GM06990 (cell line): ENCODE results near the gene KRT27.
A peak's percentile ranks its signal among the peaks of the same experiment; 100 is the strongest.

Experiments used
- DNase-seq: peaks from one replicate; pipeline ENCODE4 v3.0.0-alpha.2; 2011; ENCODE audit not compliant: insufficient read length; ENCODE audit errors: extremely low read depth
- H3K27me3 ChIP-seq: replicated peaks from 2 replicates; pipeline ENCODE4 v1.6.0; 2011; ENCODE audit warnings: low read length; ENCODE audit not compliant: control insufficient read depth, insufficient read depth
- H3K36me3 ChIP-seq: 2 replicates; pipeline ENCODE4 v1.5.1; 2011; ENCODE audit warnings: low read length; ENCODE audit not compliant: control insufficient read depth, insufficient read depth
- H3K4me3 ChIP-seq: replicated peaks from 2 replicates; pipeline ENCODE4 v1.5.1; 2011; ENCODE audit warnings: low read depth, mild to moderate bottlenecking, control low read depth, low read length
- CTCF ChIP-seq: IDR thresholded peaks from 2 replicates; pipeline ENCODE4 v1.5.1; 2011; ENCODE audit warnings: low read length, control low read depth, mild to moderate bottlenecking, inconsistent platforms; ENCODE audit not compliant: insufficient read depth, poor library complexity, severe bottlenecking

KRT27 gene

GRCh38 chr17:40795019-40795667 is 12.8 kb upstream of the KRT27 start:
- peaks cover 3% of the 10 kb centered on the region; the same call in 1 of the 2 replicates for H3K27me3 ChIP-seq
- H3K4me3 ChIP-seq, result no peak overlapping the region
- no peak for DNase-seq
- H3K36me3 ChIP-seq, result no peaks in the 10 kb centered on the region
- TF ChIP-seq CTCF, result no peak

- no peak for DNase-seq
- Histone ChIP-seq H3K4me3 (no peak overlapping the region), H3K36me3 (no peaks in the 10 kb centered on the region), H3K27me3 (no peaks in the 10 kb centered on the region; the same call in 1 of the 2 replicates)
- no peak for TF ChIP-seq CTCF
Measured at GRCh38 chr17:40794466-40794865, 12.1 kb upstream of the KRT27 start.

- Histone ChIP-seq H3K4me3 (no peak overlapping the region), H3K27me3 (no peaks in the 10 kb centered on the region), H3K36me3 (no peaks in the 10 kb centered on the region)
- no peak for TF ChIP-seq CTCF
- DNase-seq, result no peak
Measured at GRCh38 chr17:40793832-40794231, 11.5 kb upstream of the KRT27 start.

GRCh38 chr17:40791787-40792436 is 9.6 kb upstream of the KRT27 start:
- DNase-seq, result no peak
- Histone ChIP-seq H3K36me3 (no peaks in the 10 kb centered on the region), H3K4me3 (no peak overlapping the region), H3K27me3 (no peaks in the 10 kb centered on the region)
- TF ChIP-seq CTCF, result peak; percentile 61

- Histone ChIP-seq H3K27me3 (no peaks in the 10 kb centered on the region), H3K4me3 (no peak overlapping the region), H3K36me3 (no peaks in the 10 kb centered on the region)
- DNase-seq, result no peak
- no peak for TF ChIP-seq CTCF
Measured at GRCh38 chr17:40791111-40791510, 8.8 kb upstream of the KRT27 start.
